HCT116 (cell line): ENCODE results near the gene REEP5.
"Not testable (repeated sequence)": the region's sequence is repeated elsewhere in the genome, so short reads cannot be mapped to it uniquely, and the experiment has no call there.

ENCODE experiments used
- CEBPB ChIP-seq: IDR thresholded peaks from 2 replicates; pipeline ENCODE4 v1.6.1; 2012; ENCODE audit warnings: low read depth
- JUND ChIP-seq: IDR thresholded peaks from 2 replicates; pipeline ENCODE4 v1.6.1; 2012
- POLR2A ChIP-seq: IDR thresholded peaks from 2 replicates; pipeline ENCODE4 v1.7.0; 2011; ENCODE audit warnings: borderline replicate concordance; ENCODE audit not compliant: insufficient read depth, insufficient read length; ENCODE audit errors: extremely low read depth
- SIN3A ChIP-seq: IDR thresholded peaks from 2 replicates; pipeline ENCODE4 v1.6.1; 2012; ENCODE audit warnings: low read depth
- TCF7L2 ChIP-seq: IDR thresholded peaks from 2 replicates; pipeline ENCODE4 v1.7.0; 2011; ENCODE audit warnings: borderline replicate concordance, inconsistent platforms; ENCODE audit not compliant: insufficient read depth, insufficient read length; ENCODE audit errors: extremely low read depth
- ZNF274 ChIP-seq: fragments of 200-500 bp; sonication (Bioruptor generic); IDR thresholded peaks from 2 replicates; pipeline ENCODE4 v1.6.1; 2014; ENCODE audit warnings: mild to moderate bottlenecking, low read depth, low read length, inconsistent platforms
- TF ChIP-seq, protein P1 (sequence below), 3 experiments: fragments of 200-600 bp in 1 of 3; sonication (generic) in 1 of 3; IDR thresholded peaks in 2 of 3; conservative IDR thresholded peaks in 1 of 3; 2 replicates each; pipeline ENCODE4 v1.5.1; 2012 to 2017; ENCODE audit warnings: low read depth in 2 of 3, low read length in 2 of 3, antibody characterized with exemption in 1 of 3, borderline replicate concordance in 1 of 3, control low read depth in 1 of 3, mild to moderate bottlenecking in 1 of 3, mixed read lengths in 1 of 3, mixed run types in 1 of 3, moderate library complexity in 1 of 3; ENCODE audit not compliant: insufficient read depth in 1 of 3
- TF ChIP-seq, protein P2 (sequence below): IDR thresholded peaks from 2 replicates; pipeline ENCODE4 v1.6.1; 2012; ENCODE audit warnings: low read depth

DNA sequence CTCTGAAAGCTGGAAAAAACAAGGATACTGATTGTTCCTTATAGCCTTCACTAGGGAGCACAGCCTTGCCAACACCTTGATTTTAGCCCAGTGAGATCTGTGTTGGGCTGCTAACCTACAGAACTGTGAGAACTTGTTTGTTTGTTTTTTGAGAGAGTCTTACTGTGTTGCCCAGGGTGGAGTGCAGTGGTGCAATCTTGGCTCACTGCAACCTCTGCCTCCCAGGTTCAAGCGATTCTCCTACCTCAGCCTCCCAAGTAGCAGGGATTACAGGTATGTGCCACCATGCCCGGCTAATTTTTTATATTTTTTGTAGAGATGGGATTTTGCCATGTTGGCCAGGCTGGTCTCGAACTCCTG lies 41.3 kb upstream of the REEP5 start:
- TF ChIP-seq, protein P1, sequence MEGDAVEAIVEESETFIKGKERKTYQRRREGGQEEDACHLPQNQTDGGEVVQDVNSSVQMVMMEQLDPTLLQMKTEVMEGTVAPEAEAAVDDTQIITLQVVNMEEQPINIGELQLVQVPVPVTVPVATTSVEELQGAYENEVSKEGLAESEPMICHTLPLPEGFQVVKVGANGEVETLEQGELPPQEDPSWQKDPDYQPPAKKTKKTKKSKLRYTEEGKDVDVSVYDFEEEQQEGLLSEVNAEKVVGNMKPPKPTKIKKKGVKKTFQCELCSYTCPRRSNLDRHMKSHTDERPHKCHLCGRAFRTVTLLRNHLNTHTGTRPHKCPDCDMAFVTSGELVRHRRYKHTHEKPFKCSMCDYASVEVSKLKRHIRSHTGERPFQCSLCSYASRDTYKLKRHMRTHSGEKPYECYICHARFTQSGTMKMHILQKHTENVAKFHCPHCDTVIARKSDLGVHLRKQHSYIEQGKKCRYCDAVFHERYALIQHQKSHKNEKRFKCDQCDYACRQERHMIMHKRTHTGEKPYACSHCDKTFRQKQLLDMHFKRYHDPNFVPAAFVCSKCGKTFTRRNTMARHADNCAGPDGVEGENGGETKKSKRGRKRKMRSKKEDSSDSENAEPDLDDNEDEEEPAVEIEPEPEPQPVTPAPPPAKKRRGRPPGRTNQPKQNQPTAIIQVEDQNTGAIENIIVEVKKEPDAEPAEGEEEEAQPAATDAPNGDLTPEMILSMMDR (IDR thresholded peaks at IDR 0.05 in 2 of 3, conservative IDR thresholded peaks at IDR 0.05 in 1 of 3; ENCODE audit: borderline replicate concordance in 1 of 3, insufficient read depth in 1 of 3, low read depth in 2 of 3, low read length in 2 of 3), result not testable (repeated sequence)
- TF ChIP-seq CEBPB, TCF7L2, POLR2A, JUND, SIN3A, ZNF274: not testable (repeated sequence)
- TF ChIP-seq, protein P2, sequence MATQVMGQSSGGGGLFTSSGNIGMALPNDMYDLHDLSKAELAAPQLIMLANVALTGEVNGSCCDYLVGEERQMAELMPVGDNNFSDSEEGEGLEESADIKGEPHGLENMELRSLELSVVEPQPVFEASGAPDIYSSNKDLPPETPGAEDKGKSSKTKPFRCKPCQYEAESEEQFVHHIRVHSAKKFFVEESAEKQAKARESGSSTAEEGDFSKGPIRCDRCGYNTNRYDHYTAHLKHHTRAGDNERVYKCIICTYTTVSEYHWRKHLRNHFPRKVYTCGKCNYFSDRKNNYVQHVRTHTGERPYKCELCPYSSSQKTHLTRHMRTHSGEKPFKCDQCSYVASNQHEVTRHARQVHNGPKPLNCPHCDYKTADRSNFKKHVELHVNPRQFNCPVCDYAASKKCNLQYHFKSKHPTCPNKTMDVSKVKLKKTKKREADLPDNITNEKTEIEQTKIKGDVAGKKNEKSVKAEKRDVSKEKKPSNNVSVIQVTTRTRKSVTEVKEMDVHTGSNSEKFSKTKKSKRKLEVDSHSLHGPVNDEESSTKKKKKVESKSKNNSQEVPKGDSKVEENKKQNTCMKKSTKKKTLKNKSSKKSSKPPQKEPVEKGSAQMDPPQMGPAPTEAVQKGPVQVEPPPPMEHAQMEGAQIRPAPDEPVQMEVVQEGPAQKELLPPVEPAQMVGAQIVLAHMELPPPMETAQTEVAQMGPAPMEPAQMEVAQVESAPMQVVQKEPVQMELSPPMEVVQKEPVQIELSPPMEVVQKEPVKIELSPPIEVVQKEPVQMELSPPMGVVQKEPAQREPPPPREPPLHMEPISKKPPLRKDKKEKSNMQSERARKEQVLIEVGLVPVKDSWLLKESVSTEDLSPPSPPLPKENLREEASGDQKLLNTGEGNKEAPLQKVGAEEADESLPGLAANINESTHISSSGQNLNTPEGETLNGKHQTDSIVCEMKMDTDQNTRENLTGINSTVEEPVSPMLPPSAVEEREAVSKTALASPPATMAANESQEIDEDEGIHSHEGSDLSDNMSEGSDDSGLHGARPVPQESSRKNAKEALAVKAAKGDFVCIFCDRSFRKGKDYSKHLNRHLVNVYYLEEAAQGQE, result not testable (repeated sequence)
